Raji (cell line): Measurements from ENCODE around the gene ALG13.

Experiments used
- POLR2A ChIP-seq: IDR thresholded peaks from 2 replicates; pipeline ENCODE4 v1.6.1; 2011; ENCODE audit warnings: low read depth, low read length, control low read depth; ENCODE audit not compliant: insufficient read depth

Gene ALG13

DNA sequence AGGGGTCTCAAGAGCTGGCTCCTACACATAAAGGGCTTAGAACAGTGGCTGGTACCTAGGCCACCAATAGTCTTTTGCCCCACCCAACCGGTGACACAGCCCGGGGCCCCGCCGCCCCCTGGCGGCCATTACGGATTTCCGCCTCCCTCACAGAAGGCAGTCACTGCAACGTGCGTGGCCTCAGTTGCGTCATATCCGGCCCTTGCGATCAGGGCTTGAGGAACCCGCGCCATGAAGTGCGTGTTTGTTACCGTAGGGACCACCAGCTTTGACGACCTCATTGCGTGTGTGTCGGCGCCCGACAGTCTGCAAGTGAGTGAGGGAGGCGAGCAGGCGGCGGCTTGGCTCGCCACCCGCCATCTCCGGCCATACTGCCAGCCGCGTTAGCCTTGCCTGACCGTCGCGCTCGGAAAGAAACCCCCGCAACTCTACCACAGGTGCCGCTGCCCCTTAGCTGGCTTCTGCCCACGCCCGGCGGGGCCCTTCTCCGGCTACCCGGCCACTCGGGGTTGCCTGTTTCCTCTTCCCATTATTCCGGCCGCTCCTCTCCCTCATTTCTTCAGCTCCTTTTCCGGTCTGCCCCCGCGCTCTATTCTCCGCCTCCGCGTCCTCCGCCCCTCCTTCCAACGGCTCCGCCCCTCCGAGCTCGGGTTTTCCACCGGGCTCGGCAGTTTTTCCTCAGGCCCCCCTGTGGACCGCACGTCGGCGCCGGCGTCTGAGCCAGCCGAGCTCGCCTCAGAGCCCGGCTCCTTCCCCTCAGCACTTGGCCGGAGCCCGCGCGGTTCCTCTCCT lies at the start of gene ALG13:
Gene ALG13 (plus strand): TSS at position 183 of the 792 bp plus-strand sequence. CDS start 49 bp downstream, at position 232.
- peak; percentile 85 for TF ChIP-seq POLR2A

DNA sequence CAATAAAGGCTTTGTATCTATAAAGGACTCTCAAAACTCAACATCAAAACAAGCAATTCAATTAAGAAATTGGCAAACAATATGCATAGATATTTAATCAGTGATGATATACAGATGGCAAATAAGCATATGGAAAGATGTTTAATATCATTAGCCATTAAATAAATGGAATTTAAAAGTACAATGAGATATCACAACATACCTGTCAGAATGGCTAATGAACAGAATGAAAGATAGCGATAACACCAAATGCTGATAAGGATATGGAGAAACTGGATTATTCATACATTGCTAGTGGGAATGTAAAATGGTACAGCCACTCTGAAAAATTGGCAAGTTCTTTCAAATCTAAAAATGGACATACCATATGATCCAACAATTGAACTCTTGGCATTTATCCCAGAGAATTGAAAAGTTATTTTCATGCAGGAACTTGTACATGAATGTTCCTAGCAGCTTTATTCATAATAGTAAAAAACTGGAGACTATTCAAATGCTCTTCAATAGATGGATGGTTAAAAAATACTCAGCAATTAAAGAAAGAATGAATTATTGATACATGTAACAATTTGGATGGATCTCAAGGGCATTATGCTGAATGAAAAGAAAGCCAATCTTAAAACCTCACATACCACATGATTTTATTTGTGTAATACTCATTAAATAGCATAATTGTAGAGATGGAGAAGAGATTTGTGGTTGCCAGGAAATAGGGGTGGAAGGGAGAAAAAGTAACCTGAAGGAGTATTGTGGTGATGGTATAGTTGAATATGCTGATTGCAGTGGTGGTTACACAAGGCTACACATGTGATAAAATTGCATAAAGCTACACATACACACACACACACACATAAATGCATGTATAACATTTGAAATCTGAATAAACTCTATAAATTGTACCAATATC lies 45.9 kb upstream of the ALG13 start:
- no peak for TF ChIP-seq POLR2A

DNA sequence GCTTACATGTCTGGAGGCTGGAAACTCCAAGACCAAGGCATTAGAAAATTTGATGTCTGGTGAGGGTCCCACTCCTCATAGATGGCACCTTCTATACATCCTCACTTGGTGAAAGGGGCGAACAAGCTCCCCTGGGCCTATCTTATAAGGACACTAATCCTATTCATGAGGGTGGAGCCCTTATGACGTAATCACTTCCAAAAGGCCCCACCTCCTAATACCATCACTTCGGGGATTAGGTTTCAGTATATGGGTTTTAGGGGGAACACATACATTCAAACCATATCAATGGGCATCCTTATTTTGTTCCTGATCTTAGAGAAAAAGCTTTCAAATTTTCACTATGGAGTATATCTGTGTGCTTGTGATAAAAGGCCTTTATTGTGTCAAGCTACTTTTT lies 39.0 kb upstream of the ALG13 start:
- TF ChIP-seq POLR2A: no peak

DNA sequence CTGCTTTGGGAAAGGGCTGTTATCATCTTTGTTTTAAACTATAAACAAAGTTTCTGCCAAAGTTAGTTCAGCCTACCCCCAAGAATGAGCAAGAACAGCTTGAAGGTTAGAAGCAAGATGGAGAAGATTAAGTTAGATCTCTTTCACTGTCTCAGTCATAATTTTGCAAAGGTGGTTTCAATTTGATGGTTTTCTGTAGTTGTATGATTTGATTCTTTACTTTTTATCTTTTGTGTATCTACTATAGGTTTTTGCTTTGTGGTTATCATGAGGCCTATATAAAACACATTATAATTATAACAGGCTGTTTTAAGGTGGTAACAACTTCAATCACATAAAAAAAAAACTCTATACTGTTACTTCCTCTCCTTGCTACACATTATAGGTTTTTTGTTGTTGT lies 35.4 kb upstream of the ALG13 start:
- TF ChIP-seq POLR2A: no peak

DNA sequence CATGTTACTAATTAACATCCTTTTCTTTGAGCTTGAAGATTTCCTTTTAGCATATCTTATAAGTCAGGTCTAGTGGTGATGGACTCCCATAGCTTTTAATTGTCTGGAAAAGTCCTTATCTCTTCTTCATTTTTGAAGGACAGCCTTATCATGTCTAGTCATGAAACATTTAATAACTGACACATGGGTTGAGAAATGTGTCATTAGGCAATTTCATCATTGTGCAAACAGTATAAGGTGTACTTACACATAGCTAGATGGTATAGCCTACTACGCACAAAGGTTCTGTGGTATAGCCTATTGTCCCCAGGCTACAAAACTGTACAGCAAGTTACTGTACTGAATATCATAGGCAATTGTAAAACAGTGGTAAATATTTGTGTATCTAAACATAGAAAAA lies 34.5 kb upstream of the ALG13 start:
- no peak for TF ChIP-seq POLR2A

DNA sequence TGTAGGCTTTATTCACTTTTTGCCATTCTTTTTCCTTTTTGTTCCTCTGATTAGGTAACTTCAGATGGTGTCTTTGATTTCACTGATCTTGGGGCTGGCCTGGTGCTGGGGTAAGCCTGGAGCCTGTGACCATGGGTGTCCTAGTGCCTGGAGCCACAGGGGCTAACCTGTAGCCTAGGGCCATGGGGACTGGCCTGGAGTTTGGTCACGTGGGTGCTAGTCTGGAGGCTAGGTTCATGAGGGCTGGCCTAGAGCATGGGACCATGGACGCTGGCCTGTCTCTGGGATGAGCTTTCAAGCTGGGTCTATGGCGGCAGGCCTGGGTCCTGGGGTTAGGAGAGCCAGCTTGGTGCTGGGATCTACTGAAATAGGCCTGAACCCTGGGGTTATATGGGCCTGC lies 32.2 kb upstream of the ALG13 start:
- TF ChIP-seq POLR2A: no peak

DNA sequence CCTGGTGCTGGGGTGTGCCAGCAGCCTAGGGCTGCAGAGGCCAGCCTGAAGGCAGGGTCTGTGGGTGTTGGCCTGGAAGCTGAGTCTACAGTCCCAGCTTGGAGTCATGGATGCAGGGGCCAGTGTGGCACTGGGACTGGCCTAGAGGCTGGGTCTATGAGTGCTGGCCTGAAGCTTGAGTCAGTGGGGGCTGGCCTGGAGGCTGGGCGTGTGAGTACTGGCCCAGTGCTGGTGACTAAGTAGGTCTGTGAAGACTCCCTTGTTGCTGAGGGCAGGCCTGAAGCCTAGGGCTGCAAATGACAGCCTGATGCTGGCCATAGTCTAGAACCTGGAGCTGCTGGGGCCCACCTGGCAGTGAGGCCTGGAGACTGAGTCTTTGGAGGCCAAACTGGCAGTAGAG lies 31.3 kb upstream of the ALG13 start:
- no peak for TF ChIP-seq POLR2A

DNA sequence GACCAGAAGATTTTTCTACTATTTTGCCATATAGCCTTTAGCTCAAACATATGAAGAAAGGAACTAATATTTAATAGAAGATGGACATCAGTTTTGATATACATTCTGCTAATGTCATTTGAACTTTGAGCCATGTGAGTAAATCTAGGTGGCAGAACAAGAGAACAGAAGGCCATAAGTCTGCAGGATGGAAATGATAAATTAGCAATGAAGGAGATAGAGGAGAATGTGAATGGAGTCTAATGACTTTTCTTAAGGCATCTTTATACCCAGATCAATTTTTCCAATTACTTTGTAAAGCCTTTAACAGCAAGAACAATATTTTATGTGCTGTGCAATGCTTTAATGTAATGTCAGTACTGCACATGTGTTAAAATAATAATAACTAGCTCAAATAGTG lies 30.1 kb upstream of the ALG13 start:
- no peak for TF ChIP-seq POLR2A

DNA sequence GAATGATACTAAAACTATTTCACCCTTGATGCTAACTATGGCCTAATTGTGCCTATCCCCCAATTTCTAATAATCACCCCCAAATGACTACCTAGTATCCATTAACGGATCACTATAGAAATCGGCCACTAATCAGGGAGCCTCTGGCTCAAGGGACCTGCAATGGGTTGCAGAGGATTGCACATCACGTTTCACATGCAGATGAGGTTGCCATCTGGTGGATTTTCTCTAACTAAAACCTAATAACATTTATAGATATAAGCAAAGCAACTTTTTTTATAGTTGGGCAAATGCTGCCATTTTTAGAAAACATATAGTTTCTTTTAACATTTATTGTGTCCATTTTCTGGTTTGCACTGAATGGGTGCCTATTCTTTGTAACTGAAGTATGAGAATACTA lies 28.3 kb upstream of the ALG13 start:
- no peak for TF ChIP-seq POLR2A

DNA sequence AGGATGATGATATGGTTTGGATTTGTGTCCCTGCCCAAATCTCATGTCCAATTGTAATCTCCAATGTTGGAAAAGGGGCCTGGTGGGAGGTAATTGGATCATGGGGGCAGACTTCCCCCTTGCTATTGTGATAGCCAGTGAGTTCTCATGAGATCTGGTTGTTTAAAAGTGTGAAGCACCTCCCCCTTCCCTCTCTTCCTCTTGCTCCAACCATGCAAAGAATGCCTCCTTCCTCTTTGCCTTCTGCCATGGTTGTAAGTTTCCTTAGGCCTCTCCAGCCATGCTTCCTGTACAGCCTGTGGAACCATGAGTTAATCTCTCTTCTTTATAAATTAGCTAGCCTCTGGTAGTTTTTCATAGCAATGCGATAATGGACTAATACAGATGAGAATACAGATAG lies 19.7 kb upstream of the ALG13 start:
- no peak for TF ChIP-seq POLR2A

DNA sequence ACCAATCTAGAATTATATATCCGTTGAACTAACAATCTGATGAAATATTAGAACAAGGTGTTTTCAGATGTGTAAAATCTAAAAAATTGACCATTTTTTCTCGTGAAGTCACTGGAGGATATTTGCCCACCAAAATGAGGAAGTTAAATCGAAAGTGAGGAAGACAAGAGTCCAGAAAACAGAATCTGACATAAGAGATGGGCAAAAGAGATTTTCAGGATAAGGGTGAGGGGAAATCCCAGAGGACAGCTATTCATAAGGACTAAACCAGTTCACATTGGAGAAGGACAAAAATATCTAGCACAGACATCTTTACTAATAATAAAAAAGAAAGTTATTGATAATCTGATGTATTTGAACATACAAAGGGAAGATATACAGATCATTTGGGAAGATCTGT lies 18.7 kb upstream of the ALG13 start:
- TF ChIP-seq POLR2A: no peak

DNA sequence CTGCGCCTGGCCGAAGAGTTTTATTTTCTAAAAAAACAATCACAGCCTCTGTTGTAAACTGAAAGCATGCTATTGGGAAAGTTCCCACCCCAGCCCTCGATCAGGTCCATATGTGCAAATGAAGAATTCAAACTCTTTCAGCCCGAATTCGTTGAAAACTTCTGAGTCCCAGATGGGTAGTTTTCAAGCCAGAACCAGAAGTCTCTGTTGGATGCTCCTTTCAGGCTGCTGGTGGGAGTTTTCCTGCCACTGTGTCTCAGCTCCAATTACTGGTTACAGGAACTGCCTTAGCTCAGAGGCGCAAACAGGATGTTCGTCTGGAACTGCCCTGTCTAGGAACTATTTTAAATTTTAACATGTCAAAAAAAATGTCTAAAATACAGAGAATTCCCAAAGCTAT lies 9.3 kb upstream of the ALG13 start:
- TF ChIP-seq POLR2A: no peak

DNA sequence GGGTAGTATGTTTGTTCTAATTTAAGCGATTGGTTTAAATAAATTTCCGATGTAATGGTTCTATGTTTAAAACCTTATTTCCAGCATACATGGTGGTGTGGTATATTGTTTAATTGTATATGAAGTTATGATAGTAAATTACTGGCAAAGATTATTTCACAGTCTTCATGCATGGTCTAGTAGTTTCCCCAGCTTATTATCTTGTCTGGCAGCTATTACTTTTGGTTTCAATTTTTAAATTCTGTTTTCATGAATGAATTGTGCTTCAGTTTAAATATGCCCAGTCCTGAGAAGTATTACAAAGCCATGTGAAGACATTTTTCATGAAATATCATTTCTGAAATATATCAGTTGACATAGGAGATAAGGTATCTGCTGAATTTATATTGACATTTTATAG lies 6.3 kb downstream of the ALG13 start:
- TF ChIP-seq POLR2A: no peak

DNA sequence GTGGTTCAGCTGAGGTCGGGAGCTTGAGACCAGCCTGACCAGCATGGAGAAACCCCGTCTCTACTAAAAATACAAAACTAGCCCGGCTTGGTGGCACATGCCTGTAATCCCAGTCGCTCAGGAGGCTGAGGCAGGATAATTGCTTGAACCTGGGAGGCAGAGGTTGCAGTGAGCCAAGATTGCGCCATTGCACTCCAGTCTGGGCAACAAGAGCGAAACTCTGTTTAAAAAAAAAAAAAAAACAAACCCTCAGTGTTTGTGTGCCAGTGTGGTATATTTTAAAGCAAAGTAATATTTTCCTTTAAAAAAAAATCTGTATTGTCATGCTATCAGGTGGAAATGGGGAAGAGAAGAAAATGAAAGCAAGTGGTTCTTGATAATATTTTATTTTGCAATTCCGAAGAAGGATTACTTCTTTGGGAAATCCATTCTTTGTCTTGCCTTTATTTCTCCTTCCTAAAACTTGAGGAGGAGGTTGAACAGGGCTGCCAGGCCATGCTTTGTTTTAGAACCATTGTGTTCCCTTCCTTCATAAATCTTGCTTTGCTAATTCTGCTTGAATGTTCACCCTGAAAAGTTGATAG lies 14.4 kb downstream of the ALG13 start:
- no peak for TF ChIP-seq POLR2A

DNA sequence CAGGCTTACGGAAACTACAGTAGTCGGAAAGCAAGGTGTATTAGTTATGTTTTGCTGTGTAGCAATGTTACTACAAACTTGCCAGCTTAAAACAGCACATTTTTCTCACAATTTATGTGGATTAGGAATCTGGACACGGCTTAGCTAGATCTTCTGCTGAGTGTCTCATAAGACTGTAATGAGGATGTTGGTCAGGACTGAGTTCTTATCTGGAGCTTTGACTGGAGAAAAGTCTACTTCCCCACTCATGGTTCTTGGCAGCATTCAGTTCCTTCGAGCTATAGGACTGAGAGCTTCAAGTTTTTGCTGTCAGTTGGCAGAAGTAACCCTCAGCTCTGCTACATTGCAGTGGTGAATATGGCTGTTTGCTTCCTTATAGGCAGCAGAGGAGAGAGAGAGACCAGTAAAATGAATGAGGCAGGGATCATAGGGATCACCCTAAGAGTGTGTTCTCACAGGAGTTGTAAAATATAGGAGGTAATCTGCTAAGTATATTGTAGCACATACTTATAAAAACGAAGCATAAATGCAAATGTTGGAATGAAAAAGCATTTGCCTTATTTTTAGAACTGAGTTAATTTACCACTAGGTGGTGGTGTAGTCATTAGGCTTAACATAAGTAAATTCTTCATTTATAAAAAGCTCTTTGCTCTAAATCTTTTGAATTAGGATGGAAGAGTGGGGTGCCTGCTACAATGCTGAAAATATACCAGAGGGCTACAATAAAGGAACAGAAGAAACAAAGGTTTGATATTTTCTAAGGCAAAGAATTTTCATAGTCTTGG lies 38.6 kb downstream of the ALG13 start:
- no peak for TF ChIP-seq POLR2A
